Natural killer cell (primary cell): Measurements from ENCODE around the gene HMGN4. TPM values are rescaled to one million over a fixed set of nuclear protein-coding genes. Genes with fewer than 3 reads are reported as not detected.

Experiments used
- ATAC-seq, 3 donors: fragments of 150-1000 bp in 2 of 3; fragments of 200-7000 bp in 1 of 3; cut with Tn5 transposase; 1 replicate in 1 of 3; 2 replicates in 2 of 3; pipeline ENCODE4 v1.10.0; 2021; ENCODE audit warnings: mild to moderate bottlenecking in 2 of 3, moderate library complexity in 2 of 3
- DNase-seq, 2 donors: peaks; one replicate each; pipeline versions ENCODE4 v3.0.0 to v3.0.0-alpha.2; 2013 to 2021; ENCODE audit warnings: mixed read lengths in 1 of 2
- H3K27ac ChIP-seq: one replicate; pipeline ENCODE4 v1.5.1; 2013; ENCODE audit warnings: mild to moderate bottlenecking, low read length
- H3K27me3 ChIP-seq: one replicate; pipeline ENCODE4 v1.6.1; 2013; ENCODE audit warnings: low read length; ENCODE audit not compliant: control insufficient read depth, insufficient read depth
- H3K36me3 ChIP-seq: one replicate; pipeline ENCODE4 v1.6.1; 2013; ENCODE audit warnings: low read length; ENCODE audit not compliant: control insufficient read depth, insufficient read depth
- H3K4me1 ChIP-seq: one replicate; pipeline ENCODE4 v1.6.1; 2013; ENCODE audit warnings: low read length; ENCODE audit not compliant: control insufficient read depth, insufficient read depth
- H3K4me3 ChIP-seq: one replicate; pipeline ENCODE4 v1.5.1; 2013; ENCODE audit warnings: low read length
- H3K9me3 ChIP-seq: one replicate; pipeline ENCODE4 v1.6.1; 2013; ENCODE audit warnings: low read length; ENCODE audit not compliant: control insufficient read depth, insufficient read depth
- H3K27ac Mint-ChIP-seq, 2 donors: one replicate each; pipeline ENCODE4 v1.8.0; 2022; ENCODE audit warnings: mild to moderate bottlenecking in 2 of 2, mixed read lengths in 2 of 2, moderate library complexity in 1 of 2
- H3K27me3 Mint-ChIP-seq, 2 donors: one replicate each; pipeline ENCODE4 v1.8.0; 2022; ENCODE audit warnings: low read depth in 2 of 2, mixed read lengths in 2 of 2
- H3K36me3 Mint-ChIP-seq: one replicate; pipeline ENCODE4 v1.8.0; 2022; ENCODE audit warnings: mixed read lengths
- H3K4me1 Mint-ChIP-seq, 2 donors: one replicate each; pipeline ENCODE4 v1.8.0; 2022; ENCODE audit warnings: mixed read lengths in 2 of 2
- H3K4me3 Mint-ChIP-seq: one replicate; pipeline ENCODE4 v1.8.0; 2022; ENCODE audit warnings: mild to moderate bottlenecking, moderate library complexity, mixed read lengths
- H3K9me3 Mint-ChIP-seq, 2 donors: one replicate each; pipeline ENCODE4 v1.8.0; 2022; ENCODE audit warnings: mixed read lengths in 2 of 2
- CTCF ChIP-seq: fragments of 200-600 bp; IDR thresholded peaks from one replicate; pipeline ENCODE4 v1.8.0; 2022; ENCODE audit warnings: antibody characterized with exemption
- WGBS: methylation state at CpG from one replicate; pipeline ENCODE4 v1.1.7; 2013; ENCODE audit warnings: missing lambda C conversion rate; ENCODE audit not compliant: insufficient coverage; 5-methylcytosine and 5-hydroxymethylcytosine counted together
- intact Hi-C: fragments of 100-400 bp; cut with micrococcal nuclease; formaldehyde crosslinking; loops from one replicate; pipeline ENCODE4 v1.14.2; 2022
- total RNA-seq, 4 donors: library from RNA; stranded (reverse); fragments of 120-200 nt in 1 of 4; gene quantifications; one replicate each; pipeline versions ENCODE4 v1.2.3 to v1.2.4, GENCODE V29; 2013 to 2022

Gene HMGN4
- total RNA-seq, 3 donors from 2014 or later (not counting 1 experiment from before 2014, with no cell fraction given), result 55.7 to 80.6 (median 70.3) TPM

DNA sequence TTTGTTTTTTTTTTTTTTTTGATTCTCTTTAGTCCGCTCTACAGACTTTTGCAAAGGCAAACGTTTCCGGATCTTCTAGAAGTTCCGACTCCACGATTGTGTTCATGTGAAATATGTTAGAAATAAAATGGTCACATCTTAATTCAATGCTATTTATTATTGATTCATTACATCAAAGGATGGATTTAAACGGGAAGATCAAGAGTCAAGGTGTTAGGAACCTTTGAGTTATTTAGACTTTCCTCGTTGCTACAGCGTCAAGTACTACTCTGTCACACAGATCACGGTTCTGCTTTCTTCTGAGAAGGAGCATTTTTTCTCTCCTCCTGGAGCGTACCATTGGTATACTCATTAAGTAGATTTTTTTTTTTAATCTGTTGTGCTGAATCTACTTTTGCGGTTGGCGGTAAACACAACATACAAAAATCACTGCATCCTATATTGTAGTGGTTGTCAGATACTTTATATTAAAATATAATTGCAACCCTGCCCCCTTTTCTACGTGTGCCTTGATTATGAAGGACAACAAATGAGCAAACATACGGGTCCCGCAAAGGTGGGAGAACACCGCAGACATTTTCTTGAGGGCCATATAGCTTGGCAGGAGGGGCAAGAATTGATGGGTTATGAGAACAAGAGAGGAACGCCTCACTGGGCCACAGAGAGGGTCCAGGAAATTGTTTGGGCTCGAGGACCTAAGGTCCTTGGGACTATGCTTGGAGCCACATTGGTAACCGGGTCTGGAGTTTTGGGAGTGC is 17.5 kb downstream of the HMGN4 start:
- H3K27me3 Mint-ChIP-seq, result no peaks in the 10 kb centered on the region
- intact Hi-C loops, result loop anchor here (1.0 to 10.0 kb wide), 2 partner anchors 13 to 531 kb away; a partner anchor contains a TSS
- peaks cover 13 to 18% of the 10 kb centered on the region in 2 donors for H3K4me1 Mint-ChIP-seq
- Histone ChIP-seq H3K36me3 (no peaks in the 10 kb centered on the region), H3K9me3 (no peaks in the 10 kb centered on the region), H3K4me3 (no peak overlapping the region), H3K4me1 (peaks cover 17% of the 10 kb centered on the region), H3K27me3 (no peaks in the 10 kb centered on the region), H3K27ac (no peak overlapping the region)
- 76% methylated on average over 16 of the region's 19 CpGs for WGBS
- peak overlapping the region in 1 of 2 donors; percentile 21 for H3K27ac Mint-ChIP-seq
- no peak for TF ChIP-seq CTCF
- H3K9me3 Mint-ChIP-seq, result no peaks in the 10 kb centered on the region
- peak overlapping the region; percentile 60 for H3K4me3 Mint-ChIP-seq
- ATAC-seq (no peak), DNase-seq (peak in 1 of 2 donors; percentile 37)
- H3K36me3 Mint-ChIP-seq, result no peaks in the 10 kb centered on the region

- TF ChIP-seq CTCF, result no peak
- H3K9me3 Mint-ChIP-seq, result no peaks in the 10 kb centered on the region
- H3K4me1 ChIP-seq, result peaks cover 15% of the 10 kb centered on the region
- peak overlapping the region in 1 of 2 donors; percentile 21 for H3K27ac Mint-ChIP-seq
- no peak for ATAC-seq
- no peaks in the 10 kb centered on the region for H3K9me3 ChIP-seq
- H3K27me3 ChIP-seq, result no peaks in the 10 kb centered on the region
- no peaks in the 10 kb centered on the region for H3K36me3 Mint-ChIP-seq
- DNase-seq, result peak; percentile 37 to 62
- peak overlapping the region; percentile 60 for H3K4me3 Mint-ChIP-seq
- 57% methylated on average over 14 of the region's 16 CpGs for WGBS
- H3K27ac ChIP-seq, result no peak overlapping the region
- no peaks in the 10 kb centered on the region for H3K36me3 ChIP-seq
- H3K4me3 ChIP-seq, result no peak overlapping the region
- H3K4me1 Mint-ChIP-seq, result peaks cover 12 to 17% of the 10 kb centered on the region in 2 donors
- intact Hi-C loops, result loop anchor here (10.0 kb wide), 1 partner anchor 532 kb away; a partner anchor contains a TSS
- no peaks in the 10 kb centered on the region for H3K27me3 Mint-ChIP-seq
These were observed 18.3 kb downstream of the HMGN4 start for GRCh38 chr6:26556263-26557070.

- intact Hi-C loops, result no loop called here
- 90% methylated on average over 11 of the region's 17 CpGs for WGBS
These were observed 23.6 kb downstream of the HMGN4 start for GRCh38 chr6:26561533-26562466.

More at GRCh38 chr6:26561533-26562466, 23.6 kb downstream of the HMGN4 start:
- H3K4me1 Mint-ChIP-seq, result peaks cover 0 to 2% of the 10 kb centered on the region in 2 donors
- H3K27ac Mint-ChIP-seq, result no peak overlapping the region
- DNase-seq, result no peak
- no peak for ATAC-seq
- H3K4me3 Mint-ChIP-seq, result no peak overlapping the region
- H3K4me1 ChIP-seq, result no peaks in the 10 kb centered on the region
- H3K4me3 ChIP-seq, result no peak overlapping the region
- H3K9me3 Mint-ChIP-seq, result no peaks in the 10 kb centered on the region
- no peaks in the 10 kb centered on the region for H3K27me3 Mint-ChIP-seq
- no peak for TF ChIP-seq CTCF
- H3K9me3 ChIP-seq, result no peaks in the 10 kb centered on the region
- no peak overlapping the region for H3K27ac ChIP-seq
- no peaks in the 10 kb centered on the region for H3K27me3 ChIP-seq
- no peaks in the 10 kb centered on the region for H3K36me3 ChIP-seq
- no peaks in the 10 kb centered on the region for H3K36me3 Mint-ChIP-seq
